HepG2 (cell line): ENCODE data around the gene SDC1. TPM values are rescaled to one million over a fixed set of nuclear protein-coding genes. Genes with fewer than 3 reads are reported as not detected.

Source experiments
- ELF4 ChIP-seq: sonication (generic); formaldehyde crosslinking; IDR thresholded peaks from 2 replicates; pipeline ENCODE4 v1.5.0; 2020; ENCODE audit warnings: missing genetic modification reagents, mild to moderate bottlenecking, moderate library complexity, borderline replicate concordance
- JARID2 ChIP-seq: sonication (generic); formaldehyde crosslinking; IDR thresholded peaks from 2 replicates; pipeline ENCODE4 v1.8.1; 2023; ENCODE audit warnings: missing genetic modification reagents, inconsistent platforms; ENCODE audit not compliant: insufficient replicate concordance
- MED13 ChIP-seq: sonication (generic); formaldehyde crosslinking; IDR thresholded peaks from 2 replicates; pipeline ENCODE4 v1.5.0; 2020; ENCODE audit warnings: missing genetic modification reagents
- MTF2 ChIP-seq: sonication (generic); formaldehyde crosslinking; IDR thresholded peaks from 2 replicates; pipeline ENCODE4 v1.5.0; 2020; ENCODE audit warnings: missing genetic modification reagents, borderline replicate concordance
- PHF21A ChIP-seq: sonication (generic); formaldehyde crosslinking; IDR thresholded peaks from 2 replicates; pipeline ENCODE4 v1.5.0; 2020; ENCODE audit warnings: mild to moderate bottlenecking, missing genetic modification reagents
- SOX5 ChIP-seq: IDR thresholded peaks from 2 replicates; pipeline ENCODE4 v1.6.1; 2016; ENCODE audit warnings: borderline replicate concordance
- SRY ChIP-seq: sonication (generic); formaldehyde crosslinking; IDR thresholded peaks from 2 replicates; pipeline ENCODE4 v1.8.0; 2022; ENCODE audit warnings: mild to moderate bottlenecking, missing genetic modification reagents
- THAP11 ChIP-seq: IDR thresholded peaks from 2 replicates; pipeline ENCODE4 v1.6.1; 2016; ENCODE audit warnings: missing biosample characterization, missing genetic modification reagents
- YEATS4 ChIP-seq: sonication (generic); formaldehyde crosslinking; IDR thresholded peaks from 2 replicates; pipeline ENCODE4 v1.4.0; 2020; ENCODE audit warnings: missing genetic modification reagents, borderline replicate concordance
- ZFX ChIP-seq: sonication (generic); formaldehyde crosslinking; IDR thresholded peaks from 2 replicates; pipeline ENCODE4 v1.4.0; 2020; ENCODE audit warnings: mild to moderate bottlenecking, low read depth, missing genetic modification reagents, moderate library complexity
- ZNF124 ChIP-seq: sonication (generic); formaldehyde crosslinking; IDR thresholded peaks from 2 replicates; pipeline ENCODE4 v1.4.0; 2020; ENCODE audit warnings: missing genetic modification reagents
- ZNF605 ChIP-seq: sonication (generic); formaldehyde crosslinking; IDR thresholded peaks from 2 replicates; pipeline ENCODE4 v1.8.0; 2022; ENCODE audit warnings: mild to moderate bottlenecking, missing genetic modification reagents
- polyA plus RNA-seq, 8 experiments: library from polyadenylated mRNA; depleted of rRNA in 3 of 8; stranded (reverse) in 7 of 8; unstranded in 1 of 8; fragments of >200 nt; fragmentation: Illumina TruSeq in 4 of 8; extraction: Trizol in 4 of 8; gene quantifications; 2 replicates each; pipeline versions ENCODE4 v1.2.1 to v1.2.3, GENCODE V29; 2011 to 2016; ENCODE audit warnings: low read depth in 4 of 8, missing spikeins in 1 of 8, mixed read lengths in 1 of 8; ENCODE audit not compliant: insufficient read depth in 1 of 8
- total RNA-seq, 5 experiments: library from RNA; depleted of rRNA; stranded (reverse); fragments of >200 nt; fragmentation: Illumina TruSeq; extraction: Trizol; gene quantifications; 2 replicates each; pipeline ENCODE4 v1.2.3, GENCODE V29; 2016; ENCODE audit warnings: low read depth in 1 of 5
- TF ChIP-seq, protein P1 (sequence below): IDR thresholded peaks from 2 replicates; pipeline ENCODE4 v1.6.1; 2012; ENCODE audit warnings: low read length, improper control_type of control experiment
- TF ChIP-seq, protein P2 (sequence below): sonication (generic); formaldehyde crosslinking; IDR thresholded peaks from 2 replicates; pipeline ENCODE4 v1.4.0; 2020; ENCODE audit warnings: missing genetic modification reagents
- TF ChIP-seq, protein P3 (sequence below): sonication (generic); formaldehyde crosslinking; IDR thresholded peaks from 2 replicates; pipeline ENCODE4 v1.4.0; 2020; ENCODE audit warnings: missing genetic modification reagents
- TF ChIP-seq, protein P4 (sequence below): sonication (generic); formaldehyde crosslinking; IDR thresholded peaks from 2 replicates; pipeline ENCODE4 v1.4.0; 2020; ENCODE audit warnings: missing genetic modification reagents
- TF ChIP-seq, protein P5 (sequence below): sonication (generic); formaldehyde crosslinking; IDR thresholded peaks from 2 replicates; pipeline ENCODE4 v1.4.0; 2020; ENCODE audit warnings: missing genetic modification reagents

SDC1 gene
- total and polyA plus RNA-seq, 2 of the 13 experiments (the other 11 are each of a cell fraction or from before 2014, with no cell fraction given), result 108 to 119 TPM

DNA sequence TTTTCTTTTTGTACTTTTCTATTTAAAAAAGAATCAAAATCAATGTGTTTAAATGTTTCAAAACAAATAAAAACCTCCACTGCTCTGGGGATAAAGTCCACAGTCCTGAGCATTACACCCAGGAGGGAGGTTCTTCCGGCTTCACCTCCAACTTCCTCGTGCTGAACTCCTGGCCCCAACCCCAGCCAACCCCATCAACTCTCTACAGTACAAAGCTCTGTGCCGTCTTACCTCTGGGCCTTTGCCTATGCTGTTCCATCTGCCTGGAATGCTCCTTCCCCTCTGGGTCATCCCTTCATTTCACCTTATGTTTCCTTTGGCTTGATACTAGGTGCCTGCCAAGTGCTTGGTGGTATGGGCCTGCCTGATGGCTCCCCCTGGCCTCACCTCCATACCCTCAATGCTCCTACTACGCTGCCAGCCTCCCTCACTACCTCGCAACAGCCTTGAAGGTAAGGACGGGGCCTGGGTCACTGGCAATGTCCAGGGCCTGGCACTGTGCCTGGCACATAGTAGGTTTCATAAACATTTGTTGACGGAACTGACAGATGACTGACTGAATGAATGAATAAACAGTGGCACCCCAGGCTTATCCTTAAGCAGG, 28.8 kb downstream of the SDC1 start (continued):
- TF ChIP-seq, protein P1, sequence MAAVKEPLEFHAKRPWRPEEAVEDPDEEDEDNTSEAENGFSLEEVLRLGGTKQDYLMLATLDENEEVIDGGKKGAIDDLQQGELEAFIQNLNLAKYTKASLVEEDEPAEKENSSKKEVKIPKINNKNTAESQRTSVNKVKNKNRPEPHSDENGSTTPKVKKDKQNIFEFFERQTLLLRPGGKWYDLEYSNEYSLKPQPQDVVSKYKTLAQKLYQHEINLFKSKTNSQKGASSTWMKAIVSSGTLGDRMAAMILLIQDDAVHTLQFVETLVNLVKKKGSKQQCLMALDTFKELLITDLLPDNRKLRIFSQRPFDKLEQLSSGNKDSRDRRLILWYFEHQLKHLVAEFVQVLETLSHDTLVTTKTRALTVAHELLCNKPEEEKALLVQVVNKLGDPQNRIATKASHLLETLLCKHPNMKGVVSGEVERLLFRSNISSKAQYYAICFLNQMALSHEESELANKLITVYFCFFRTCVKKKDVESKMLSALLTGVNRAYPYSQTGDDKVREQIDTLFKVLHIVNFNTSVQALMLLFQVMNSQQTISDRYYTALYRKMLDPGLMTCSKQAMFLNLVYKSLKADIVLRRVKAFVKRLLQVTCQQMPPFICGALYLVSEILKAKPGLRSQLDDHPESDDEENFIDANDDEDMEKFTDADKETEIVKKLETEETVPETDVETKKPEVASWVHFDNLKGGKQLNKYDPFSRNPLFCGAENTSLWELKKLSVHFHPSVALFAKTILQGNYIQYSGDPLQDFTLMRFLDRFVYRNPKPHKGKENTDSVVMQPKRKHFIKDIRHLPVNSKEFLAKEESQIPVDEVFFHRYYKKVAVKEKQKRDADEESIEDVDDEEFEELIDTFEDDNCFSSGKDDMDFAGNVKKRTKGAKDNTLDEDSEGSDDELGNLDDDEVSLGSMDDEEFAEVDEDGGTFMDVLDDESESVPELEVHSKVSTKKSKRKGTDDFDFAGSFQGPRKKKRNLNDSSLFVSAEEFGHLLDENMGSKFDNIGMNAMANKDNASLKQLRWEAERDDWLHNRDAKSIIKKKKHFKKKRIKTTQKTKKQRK, result no peak
- peak; percentile 97 for TF ChIP-seq ELF4
- no peak for TF ChIP-seq JARID2
- TF ChIP-seq THAP11 (CRISPR knock-in tag), result peak; percentile 61; the same call in 1 of the 2 replicates
- TF ChIP-seq, protein P2, sequence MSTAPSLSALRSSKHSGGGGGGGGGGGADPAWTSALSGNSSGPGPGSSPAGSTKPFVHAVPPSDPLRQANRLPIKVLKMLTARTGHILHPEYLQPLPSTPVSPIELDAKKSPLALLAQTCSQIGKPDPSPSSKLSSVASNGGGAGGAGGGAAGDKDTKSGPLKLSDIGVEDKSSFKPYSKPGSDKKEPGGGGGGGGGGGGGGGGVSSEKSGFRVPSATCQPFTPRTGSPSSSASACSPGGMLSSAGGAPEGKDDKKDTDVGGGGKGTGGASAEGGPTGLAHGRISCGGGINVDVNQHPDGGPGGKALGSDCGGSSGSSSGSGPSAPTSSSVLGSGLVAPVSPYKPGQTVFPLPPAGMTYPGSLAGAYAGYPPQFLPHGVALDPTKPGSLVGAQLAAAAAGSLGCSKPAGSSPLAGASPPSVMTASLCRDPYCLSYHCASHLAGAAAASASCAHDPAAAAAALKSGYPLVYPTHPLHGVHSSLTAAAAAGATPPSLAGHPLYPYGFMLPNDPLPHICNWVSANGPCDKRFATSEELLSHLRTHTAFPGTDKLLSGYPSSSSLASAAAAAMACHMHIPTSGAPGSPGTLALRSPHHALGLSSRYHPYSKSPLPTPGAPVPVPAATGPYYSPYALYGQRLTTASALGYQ, result no peak
- TF ChIP-seq, protein P3, sequence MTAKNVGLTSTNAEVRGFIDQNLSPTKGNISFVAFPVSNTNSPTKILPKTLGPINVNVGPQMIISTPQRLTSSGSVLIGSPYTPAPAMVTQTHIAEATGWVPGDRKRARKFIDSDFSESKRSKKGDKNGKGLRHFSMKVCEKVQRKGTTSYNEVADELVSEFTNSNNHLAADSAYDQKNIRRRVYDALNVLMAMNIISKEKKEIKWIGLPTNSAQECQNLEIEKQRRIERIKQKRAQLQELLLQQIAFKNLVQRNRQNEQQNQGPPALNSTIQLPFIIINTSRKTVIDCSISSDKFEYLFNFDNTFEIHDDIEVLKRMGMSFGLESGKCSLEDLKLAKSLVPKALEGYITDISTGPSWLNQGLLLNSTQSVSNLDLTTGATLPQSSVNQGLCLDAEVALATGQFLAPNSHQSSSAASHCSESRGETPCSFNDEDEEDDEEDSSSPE (CRISPR knock-in tag), result peak; percentile 55; the same call in 1 of the 2 replicates
- TF ChIP-seq MED13, result no peak
- TF ChIP-seq PHF21A (CRISPR knock-in tag), result peak; percentile 69; the same call in 1 of the 2 replicates
- no peak for TF ChIP-seq MTF2 (CRISPR knock-in tag)
- TF ChIP-seq ZNF605, result peak; percentile 67; the same call in 1 of the 2 replicates
- TF ChIP-seq, protein P4, sequence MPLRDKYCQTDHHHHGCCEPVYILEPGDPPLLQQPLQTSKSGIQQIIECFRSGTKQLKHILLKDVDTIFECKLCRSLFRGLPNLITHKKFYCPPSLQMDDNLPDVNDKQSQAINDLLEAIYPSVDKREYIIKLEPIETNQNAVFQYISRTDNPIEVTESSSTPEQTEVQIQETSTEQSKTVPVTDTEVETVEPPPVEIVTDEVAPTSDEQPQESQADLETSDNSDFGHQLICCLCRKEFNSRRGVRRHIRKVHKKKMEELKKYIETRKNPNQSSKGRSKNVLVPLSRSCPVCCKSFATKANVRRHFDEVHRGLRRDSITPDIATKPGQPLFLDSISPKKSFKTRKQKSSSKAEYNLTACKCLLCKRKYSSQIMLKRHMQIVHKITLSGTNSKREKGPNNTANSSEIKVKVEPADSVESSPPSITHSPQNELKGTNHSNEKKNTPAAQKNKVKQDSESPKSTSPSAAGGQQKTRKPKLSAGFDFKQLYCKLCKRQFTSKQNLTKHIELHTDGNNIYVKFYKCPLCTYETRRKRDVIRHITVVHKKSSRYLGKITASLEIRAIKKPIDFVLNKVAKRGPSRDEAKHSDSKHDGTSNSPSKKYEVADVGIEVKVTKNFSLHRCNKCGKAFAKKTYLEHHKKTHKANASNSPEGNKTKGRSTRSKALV (CRISPR knock-in tag), result no peak
- TF ChIP-seq, protein P5, sequence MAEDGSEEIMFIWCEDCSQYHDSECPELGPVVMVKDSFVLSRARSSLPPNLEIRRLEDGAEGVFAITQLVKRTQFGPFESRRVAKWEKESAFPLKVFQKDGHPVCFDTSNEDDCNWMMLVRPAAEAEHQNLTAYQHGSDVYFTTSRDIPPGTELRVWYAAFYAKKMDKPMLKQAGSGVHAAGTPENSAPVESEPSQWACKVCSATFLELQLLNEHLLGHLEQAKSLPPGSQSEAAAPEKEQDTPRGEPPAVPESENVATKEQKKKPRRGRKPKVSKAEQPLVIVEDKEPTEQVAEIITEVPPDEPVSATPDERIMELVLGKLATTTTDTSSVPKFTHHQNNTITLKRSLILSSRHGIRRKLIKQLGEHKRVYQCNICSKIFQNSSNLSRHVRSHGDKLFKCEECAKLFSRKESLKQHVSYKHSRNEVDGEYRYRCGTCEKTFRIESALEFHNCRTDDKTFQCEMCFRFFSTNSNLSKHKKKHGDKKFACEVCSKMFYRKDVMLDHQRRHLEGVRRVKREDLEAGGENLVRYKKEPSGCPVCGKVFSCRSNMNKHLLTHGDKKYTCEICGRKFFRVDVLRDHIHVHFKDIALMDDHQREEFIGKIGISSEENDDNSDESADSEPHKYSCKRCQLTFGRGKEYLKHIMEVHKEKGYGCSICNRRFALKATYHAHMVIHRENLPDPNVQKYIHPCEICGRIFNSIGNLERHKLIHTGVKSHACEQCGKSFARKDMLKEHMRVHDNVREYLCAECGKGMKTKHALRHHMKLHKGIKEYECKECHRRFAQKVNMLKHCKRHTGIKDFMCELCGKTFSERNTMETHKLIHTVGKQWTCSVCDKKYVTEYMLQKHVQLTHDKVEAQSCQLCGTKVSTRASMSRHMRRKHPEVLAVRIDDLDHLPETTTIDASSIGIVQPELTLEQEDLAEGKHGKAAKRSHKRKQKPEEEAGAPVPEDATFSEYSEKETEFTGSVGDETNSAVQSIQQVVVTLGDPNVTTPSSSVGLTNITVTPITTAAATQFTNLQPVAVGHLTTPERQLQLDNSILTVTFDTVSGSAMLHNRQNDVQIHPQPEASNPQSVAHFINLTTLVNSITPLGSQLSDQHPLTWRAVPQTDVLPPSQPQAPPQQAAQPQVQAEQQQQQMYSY (CRISPR knock-in tag), result no peak
- peak; percentile 41; the same call in 1 of the 2 replicates for TF ChIP-seq ZNF124 (CRISPR knock-in tag)
- no peak for TF ChIP-seq SRY (CRISPR knock-in tag)
- TF ChIP-seq ZFX (CRISPR knock-in tag), result peak; percentile 81
- peak; percentile 38; the same call in 1 of the 2 replicates for TF ChIP-seq YEATS4 (CRISPR knock-in tag)
- peak; percentile 82 for TF ChIP-seq SOX5
